HG03432 (cell line): ENCODE measurements around the gene TRERF1.

Experiments
- ATAC-seq: cut with Tn5 transposase; IDR thresholded peaks from one replicate; pipeline ENCODE4 v1.9.1; 2021; ENCODE audit warnings: mild to moderate bottlenecking, moderate library complexity; ENCODE audit not compliant: unreplicated experiment

Gene TRERF1

GRCh38 chr6:42287756-42288155, 164.0 kb downstream of the TRERF1 start:
- ATAC-seq = no peak

DNA sequence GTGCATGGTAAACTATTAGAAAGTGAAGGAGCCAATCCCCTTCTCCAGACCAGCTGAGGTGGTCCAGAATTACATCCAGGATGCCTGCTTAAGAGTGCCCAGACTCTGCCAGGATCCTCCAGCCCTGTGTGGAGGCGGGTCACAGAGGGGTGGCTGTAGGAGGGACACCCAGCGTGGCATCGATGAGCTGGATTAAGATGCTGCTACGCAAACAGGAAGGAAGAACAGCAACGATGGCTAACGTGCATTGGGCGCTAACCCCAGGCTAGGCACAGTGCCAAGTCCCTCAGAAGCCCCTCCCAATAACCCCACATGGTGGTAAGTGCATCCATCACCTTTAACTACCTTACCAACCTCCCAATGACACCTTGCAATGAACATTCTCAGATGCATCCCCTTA, 170.2 kb downstream of the TRERF1 start:
- no peak for ATAC-seq

DNA sequence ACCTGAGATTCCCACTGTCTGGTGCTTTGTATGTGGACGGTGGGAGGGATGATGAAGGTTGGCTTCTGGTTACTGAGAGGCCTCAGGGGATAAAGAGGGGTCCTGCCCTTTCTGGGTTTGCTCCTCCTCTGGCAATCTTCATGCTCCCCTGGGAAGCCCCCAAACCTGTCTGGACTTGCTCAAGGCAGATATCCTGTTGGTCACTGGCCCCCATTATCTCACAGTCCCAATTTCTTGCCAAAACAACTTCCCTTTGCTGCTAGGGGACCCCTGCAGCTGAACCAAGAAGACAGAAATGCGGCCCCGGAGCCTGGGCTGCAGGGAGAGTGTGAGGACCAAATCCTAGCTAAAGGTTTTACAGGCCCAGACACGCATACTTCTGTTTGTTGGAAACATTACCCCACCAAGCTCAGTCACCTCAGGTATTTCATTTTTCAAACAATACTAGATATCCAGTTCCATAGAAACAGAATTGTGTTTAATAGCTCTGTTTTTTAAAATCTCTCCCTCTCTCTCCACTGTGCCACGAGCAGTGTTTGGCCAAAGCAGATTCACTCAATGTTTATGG, 170.7 kb downstream of the TRERF1 start:
- no peak for ATAC-seq

- ATAC-seq = no peak
Observed at GRCh38 chr6:42279966-42280629, 171.6 kb downstream of the TRERF1 start.

- ATAC-seq = no peak
Observed at GRCh38 chr6:42279144-42279781, 172.5 kb downstream of the TRERF1 start.

DNA sequence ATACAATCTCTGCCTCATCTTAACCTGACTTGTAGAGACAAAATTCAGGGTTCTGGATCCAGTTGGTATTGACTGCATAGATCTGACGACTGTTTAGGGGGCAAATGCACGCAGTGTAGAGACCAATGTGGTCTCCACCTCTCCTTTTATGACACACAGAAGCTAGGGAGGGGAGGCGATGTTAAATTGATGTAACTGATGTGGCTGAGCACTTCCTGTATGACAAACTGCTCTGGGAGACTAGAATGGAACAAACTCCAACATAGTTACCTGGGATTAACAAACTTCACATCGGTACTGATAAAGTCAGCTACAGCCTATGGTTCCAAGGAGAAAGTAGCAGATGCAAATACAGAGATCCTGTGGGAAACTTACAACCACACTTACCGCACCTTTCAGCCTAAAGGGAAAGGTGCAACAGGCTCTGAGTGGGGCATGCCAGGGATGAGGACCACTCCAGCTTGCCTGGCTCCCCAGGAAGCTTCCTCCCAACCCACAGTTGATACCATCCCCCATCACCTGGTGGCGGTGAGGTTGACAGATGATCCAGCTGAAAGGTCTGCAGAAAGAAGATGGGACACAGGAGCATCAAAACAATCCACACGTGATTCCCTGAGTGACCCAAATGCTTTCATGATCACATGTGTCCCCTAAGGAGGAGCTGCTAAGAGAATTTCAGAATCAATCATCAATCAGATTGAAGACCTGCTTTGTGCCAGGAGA, 173.4 kb downstream of the TRERF1 start:
- ATAC-seq = no peak

DNA sequence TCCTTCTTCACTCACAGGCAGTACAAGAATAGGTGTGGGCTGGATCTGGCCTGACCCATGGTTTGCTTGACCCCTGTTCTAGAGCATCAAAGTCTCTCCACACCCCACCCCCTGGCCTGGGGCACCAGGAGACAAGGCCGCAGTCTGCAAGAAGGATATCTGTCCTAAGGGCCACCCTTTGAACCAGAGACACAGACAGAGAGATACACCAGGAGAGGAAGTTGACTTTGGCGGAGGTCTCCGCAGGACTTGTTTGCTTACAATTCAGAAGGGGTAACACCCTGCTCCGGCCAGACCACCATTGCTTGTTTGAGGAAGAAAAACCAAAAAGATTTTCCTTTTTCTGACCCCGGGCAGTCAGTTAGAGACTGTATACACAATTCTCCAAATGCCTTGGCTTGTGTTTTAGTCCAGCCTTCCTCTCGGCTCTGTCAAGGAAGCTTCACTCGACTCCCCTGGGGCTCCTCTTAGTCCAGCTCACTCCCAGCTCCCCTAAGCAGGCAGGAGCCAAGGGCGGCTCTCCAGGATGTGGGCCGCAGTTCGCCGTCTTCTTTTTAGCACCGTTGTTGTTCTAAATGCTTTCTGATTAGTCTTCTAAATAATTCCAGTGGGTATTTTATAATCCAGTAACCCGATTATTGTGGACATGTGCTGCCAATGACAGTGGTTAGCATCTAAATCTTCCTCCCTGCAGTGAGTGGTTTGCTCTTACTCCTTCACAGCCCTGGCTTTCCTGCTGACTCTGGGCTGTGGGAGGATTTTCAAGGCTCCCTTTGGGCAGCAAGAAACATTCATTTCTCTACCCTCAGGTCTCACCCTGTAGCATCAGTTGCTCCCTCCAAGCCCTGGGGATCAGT, 175.5 kb downstream of the TRERF1 start:
- no peak for ATAC-seq

DNA sequence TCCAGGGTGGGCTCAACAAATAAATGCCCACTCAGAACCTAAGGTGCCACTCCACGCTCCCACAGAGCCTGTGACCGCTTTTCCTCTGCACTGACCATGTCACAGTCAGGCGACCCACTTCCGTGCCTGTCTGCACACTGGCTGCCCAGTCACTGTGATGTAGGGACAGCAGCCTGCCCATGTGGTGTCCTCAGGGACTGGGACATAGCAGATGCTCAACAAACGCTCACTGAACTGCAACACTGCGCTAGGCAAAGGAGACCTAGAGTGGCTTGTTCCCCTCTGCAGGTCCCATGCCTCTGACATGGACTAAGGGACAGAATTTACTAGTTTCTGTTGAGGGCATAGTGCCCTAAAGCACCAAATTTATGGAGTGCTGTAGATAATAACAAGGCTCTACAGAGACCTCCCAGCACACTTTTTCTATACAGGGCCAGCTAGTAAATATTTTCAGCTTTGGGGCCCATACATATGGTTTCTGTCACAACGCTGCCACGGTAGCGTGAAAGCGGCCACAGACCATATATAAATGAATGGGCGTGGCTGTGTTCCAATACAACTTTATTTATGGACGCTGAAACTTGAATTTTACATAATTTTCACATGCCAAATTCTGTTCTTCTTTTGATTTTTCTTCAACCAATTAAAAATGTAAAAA, 176.2 kb downstream of the TRERF1 start:
- no peak for ATAC-seq

DNA sequence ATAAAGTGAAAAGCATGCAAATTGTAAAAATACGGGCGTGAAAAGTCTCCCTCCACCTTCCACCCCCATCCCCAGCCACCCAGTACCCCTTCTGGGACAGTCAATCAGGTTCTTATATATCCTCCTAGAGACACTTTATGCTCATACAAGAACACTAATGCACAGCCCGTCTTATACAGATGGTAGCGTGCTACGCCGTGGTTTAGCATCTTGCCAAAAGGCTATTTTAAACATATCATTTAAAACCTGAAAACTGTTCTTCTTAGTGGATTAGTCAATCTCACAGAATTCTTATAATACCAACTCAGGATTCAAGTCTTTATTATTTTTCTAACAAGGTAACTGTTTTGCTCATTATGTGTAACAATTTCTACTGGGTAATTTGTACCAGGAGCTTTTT, 176.8 kb downstream of the TRERF1 start:
- ATAC-seq = no peak

DNA sequence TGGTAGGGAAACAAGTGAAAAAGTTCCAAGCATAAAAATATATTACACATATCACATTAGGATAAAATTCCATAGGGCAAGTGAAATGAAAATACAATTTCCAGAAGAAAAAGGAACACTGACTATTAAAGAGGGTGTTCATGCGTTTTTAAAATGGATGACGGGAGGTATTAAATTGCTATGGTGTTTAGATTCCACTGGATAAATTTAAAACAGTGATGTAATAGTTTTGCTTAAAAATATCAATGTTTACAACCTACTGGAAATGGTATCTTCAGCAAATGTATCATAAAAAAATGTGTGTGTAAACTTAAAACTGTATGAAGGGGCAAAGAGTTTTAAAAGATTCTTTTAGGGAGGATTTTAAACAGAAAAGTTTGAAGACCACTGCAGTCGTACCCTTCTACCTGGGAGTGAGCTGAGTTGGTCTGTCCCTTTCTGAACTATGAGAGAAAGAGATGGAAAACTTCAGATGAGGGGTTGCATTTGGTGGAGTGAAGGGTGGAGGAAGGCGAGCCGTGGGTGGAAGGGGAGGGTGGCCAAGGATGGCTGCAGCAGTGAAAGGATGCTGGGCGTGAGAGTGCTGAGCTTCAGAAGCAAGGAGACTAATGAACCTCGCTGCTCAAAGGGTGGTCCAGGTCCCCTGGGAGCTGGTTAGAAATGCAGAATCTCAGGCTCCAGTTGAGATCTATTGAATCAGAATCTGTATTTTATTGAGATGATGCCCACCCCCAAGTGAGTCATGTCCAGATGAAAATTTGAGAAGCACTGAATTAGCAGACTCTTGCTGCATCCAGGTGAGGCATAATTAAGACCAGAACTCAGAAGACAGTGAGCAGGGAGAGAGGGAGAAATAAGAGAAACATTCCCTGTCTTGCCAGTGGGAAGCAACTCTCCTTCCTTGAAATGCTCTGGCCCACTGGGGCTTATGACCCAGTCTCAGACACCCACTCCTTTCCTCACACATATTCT, 179.6 kb downstream of the TRERF1 start:
- ATAC-seq = no peak

GRCh38 chr6:42269974-42270510, 181.7 kb downstream of the TRERF1 start:
- ATAC-seq = peak; percentile 48

- ATAC-seq = peak; percentile 89
Observed at GRCh38 chr6:42269553-42269952, 182.2 kb downstream of the TRERF1 start.

- ATAC-seq = no peak
Observed at GRCh38 chr6:42268835-42269204, 182.9 kb downstream of the TRERF1 start.

GRCh38 chr6:42268016-42268834, 183.5 kb downstream of the TRERF1 start:
- ATAC-seq = no peak

- no peak for ATAC-seq
Observed at GRCh38 chr6:42266538-42266937, 185.2 kb downstream of the TRERF1 start.

- ATAC-seq = no peak
Observed at GRCh38 chr6:42264852-42265390, 186.8 kb downstream of the TRERF1 start.

- no peak for ATAC-seq
Observed at GRCh38 chr6:42264162-42264851, 187.4 kb downstream of the TRERF1 start.
